Measurements from ENCODE around the gene NPHP1. TPM values are rescaled to one million over a fixed set of nuclear protein-coding genes. Genes with fewer than 3 reads are reported as not detected.

The NPHP1 gene
- total and polyA plus RNA-seq, 2 donors (not counting 1 experiment from before 2014, with no cell fraction given), result 2.4 TPM

GRCh38 chr2:110126086-110126773 is 78.6 kb downstream of the NPHP1 start:
- ATAC-seq (ENCODE audit: low read depth), result no peak
- WGBS (ENCODE audit: insufficient coverage), result 80% methylated on average over 2 of the region's 4 CpGs
- POLR2A ChIA-PET, result no interaction called here

More at GRCh38 chr2:110126086-110126773, 78.6 kb downstream of the NPHP1 start:
- no peak overlapping the region for H2AFZ ChIP-seq (ENCODE audit: insufficient read depth, low read depth, low read length, poor library complexity, severe bottlenecking)
- CTCF ChIA-PET, result no interaction called here
- H3K4me1 Mint-ChIP-seq, result no peaks in the 10 kb centered on the region
- no peaks in the 10 kb centered on the region for H3K27me3 Mint-ChIP-seq
- H3K79me2 ChIP-seq (ENCODE audit: control insufficient read depth, insufficient read depth, low read length), result no peaks in the 10 kb centered on the region
- no peak for DNase-seq
- H3K27ac ChIP-seq (ENCODE audit: low read length in 2 of 2), result no peak overlapping the region
- H3K27ac Mint-ChIP-seq, result no peak overlapping the region
- intact Hi-C loops (cut with micrococcal nuclease), result no loop called here
- no peak overlapping the region for H3K4me3 ChIP-seq (ENCODE audit: control extremely low read depth in 1 of 5, extremely low read depth in 1 of 5, insufficient read depth in 1 of 5, low read depth in 2 of 5, low read length in 4 of 5)
- H3K4me2 ChIP-seq (replicated peaks; ENCODE audit: low read depth, low read length, poor library complexity, severe bottlenecking), result no peak overlapping the region
- H3K36me3 ChIP-seq (replicated peaks in 1 of 2; ENCODE audit: control extremely low read depth in 1 of 2, control insufficient read depth in 1 of 2, extremely low read depth in 1 of 2, insufficient read depth in 2 of 2, low read length in 1 of 2), result no peaks in the 10 kb centered on the region
- no peak overlapping the region for H3K9ac ChIP-seq (ENCODE audit: low read length)
- H3K27me3 ChIP-seq (replicated peaks in 1 of 4; ENCODE audit: control extremely low read depth in 1 of 4, control insufficient read depth in 3 of 4, insufficient read depth in 4 of 4, low read length in 3 of 4), result no peaks in the 10 kb centered on the region
- TF ChIP-seq CTCF (IDR thresholded peaks at IDR 0.05) (no peak), EZH2 (IDR thresholded peaks at IDR 0.05; ENCODE audit: borderline replicate concordance, insufficient read depth, low read depth, low read length, poor library complexity, severe bottlenecking) (no peak)
- no peaks in the 10 kb centered on the region for H3K9me3 ChIP-seq (ENCODE audit: control extremely low read depth in 1 of 3, control insufficient read depth in 2 of 3, insufficient read depth in 1 of 3, low read length in 2 of 3)
- H3K9me3 Mint-ChIP-seq (ENCODE audit: insufficient read depth), result no peaks in the 10 kb centered on the region
- no peak overlapping the region for H3K4me3 Mint-ChIP-seq
- H4K20me1 ChIP-seq (ENCODE audit: control insufficient read depth, insufficient read depth, low read length, poor library complexity, severe bottlenecking), result no peaks in the 10 kb centered on the region
- no peaks in the 10 kb centered on the region for H3K4me1 ChIP-seq (ENCODE audit: control insufficient read depth in 2 of 2, insufficient read depth in 2 of 2, low read length in 2 of 2)
